HCT116 (cell line): ENCODE measurements around the gene SPRYD7.

Experiments
- CTCF ChIP-seq, 3 experiments: fragments of 200-600 bp in 1 of 3; sonication (generic) in 1 of 3; IDR thresholded peaks in 2 of 3; conservative IDR thresholded peaks in 1 of 3; 2 replicates each; pipeline ENCODE4 v1.5.1; 2012 to 2017; ENCODE audit warnings: low read depth in 2 of 3, low read length in 2 of 3, antibody characterized with exemption in 1 of 3, borderline replicate concordance in 1 of 3, control low read depth in 1 of 3, mild to moderate bottlenecking in 1 of 3, mixed read lengths in 1 of 3, mixed run types in 1 of 3, moderate library complexity in 1 of 3; ENCODE audit not compliant: insufficient read depth in 1 of 3
- JUND ChIP-seq: IDR thresholded peaks from 2 replicates; pipeline ENCODE4 v1.6.1; 2012
- POLR2AphosphoS5 ChIP-seq: IDR thresholded peaks from 2 replicates; pipeline ENCODE4 v1.6.1; 2011; ENCODE audit warnings: mild to moderate bottlenecking, low read depth, low read length, moderate library complexity
- ZBTB33 ChIP-seq: IDR thresholded peaks from 2 replicates; pipeline ENCODE4 v1.6.1; 2011; ENCODE audit warnings: mild to moderate bottlenecking, low read length, moderate library complexity; ENCODE audit not compliant: insufficient replicate concordance; ENCODE audit errors: extremely low read depth

- no peak for TF ChIP-seq POLR2AphosphoS5
- TF ChIP-seq JUND, result no peak
- TF ChIP-seq CTCF (IDR thresholded peaks at IDR 0.05 in 2 of 3, conservative IDR thresholded peaks at IDR 0.05 in 1 of 3; ENCODE audit: borderline replicate concordance in 1 of 3, insufficient read depth in 1 of 3, low read depth in 2 of 3, low read length in 2 of 3), result no peak
- no peak for TF ChIP-seq ZBTB33
These were observed 45.8 kb downstream of the SPRYD7 start for GRCh38 chr13:49890376-49890775.
